Breast epithelium (tissue), 3 donors: ENCODE results near the gene ALKBH1.

ENCODE experiments used
- CTCF ChIP-seq, 3 donors: fragments of 450-650 bp; IDR thresholded peaks; one replicate each; pipeline ENCODE4 v1.5.1; 2016 to 2017; ENCODE audit warnings: antibody characterized with exemption in 3 of 3, mild to moderate bottlenecking in 3 of 3, moderate library complexity in 3 of 3
- POLR2A ChIP-seq: fragments of 450-650 bp; IDR thresholded peaks from one replicate; pipeline ENCODE4 v1.6.1; 2016; ENCODE audit warnings: antibody characterized with exemption, mild to moderate bottlenecking, moderate library complexity

- TF ChIP-seq CTCF (IDR thresholded peaks at IDR 0.05) = no peak
- TF ChIP-seq POLR2A = no peak
These were observed 1.6 kb upstream of the ALKBH1 start for GRCh38 chr14:77709412-77709811.
